Ammon's horn (tissue), 1 donor: ENCODE data around the gene COL27A1.
A peak's percentile ranks its signal among the peaks of the same experiment; 100 is the strongest.

Source experiments
- DNase-seq: peaks from one replicate; pipeline ENCODE4 v3.0.0-alpha.2; 2016; ENCODE audit warnings: low spot score

The COL27A1 gene

GRCh38 chr9:114272739-114273431 lies 117.5 kb downstream of the COL27A1 start:
- no peak for DNase-seq

GRCh38 chr9:114273461-114273881 lies 118.1 kb downstream of the COL27A1 start:
- DNase-seq, result no peak

- no peak for DNase-seq
Measured at GRCh38 chr9:114274217-114274616, 118.9 kb downstream of the COL27A1 start.

DNA sequence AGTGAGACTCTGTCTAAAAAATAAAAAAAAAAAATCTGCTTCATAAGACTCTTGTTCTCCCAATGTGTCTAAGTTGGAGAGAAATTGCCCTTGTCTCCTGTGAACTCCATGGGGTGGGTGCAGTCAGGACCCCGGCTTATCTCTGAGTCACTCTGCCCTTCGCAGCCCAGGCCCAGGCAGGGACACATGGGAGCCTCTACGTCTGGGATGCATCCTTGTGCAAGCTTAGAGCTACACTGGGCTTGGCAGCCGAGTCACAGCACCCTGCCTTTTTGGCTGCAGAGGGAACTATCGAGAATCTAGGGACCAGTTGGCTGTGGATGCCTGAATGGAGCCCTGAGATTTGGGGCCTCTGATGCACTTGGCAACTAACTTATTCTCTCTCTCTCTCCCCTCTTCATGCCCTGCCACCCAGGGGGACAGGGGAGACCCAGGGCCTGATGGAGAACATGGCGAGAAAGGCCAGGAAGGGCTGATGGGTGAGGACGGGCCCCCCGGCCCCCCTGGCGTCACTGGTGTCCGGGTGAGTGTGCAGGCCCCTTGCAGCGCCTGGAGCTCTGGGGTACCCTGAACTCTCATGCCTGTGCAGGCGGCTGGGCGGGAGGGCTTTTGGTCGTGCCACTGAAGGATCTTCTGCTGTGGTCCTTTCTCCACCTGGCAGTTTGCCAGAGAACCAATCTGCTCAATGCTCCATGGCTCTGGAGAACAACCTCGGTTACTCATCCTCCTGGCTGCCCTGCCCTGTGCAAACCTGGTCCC lies 120.1 kb downstream of the COL27A1 start:
- no peak for DNase-seq

DNA sequence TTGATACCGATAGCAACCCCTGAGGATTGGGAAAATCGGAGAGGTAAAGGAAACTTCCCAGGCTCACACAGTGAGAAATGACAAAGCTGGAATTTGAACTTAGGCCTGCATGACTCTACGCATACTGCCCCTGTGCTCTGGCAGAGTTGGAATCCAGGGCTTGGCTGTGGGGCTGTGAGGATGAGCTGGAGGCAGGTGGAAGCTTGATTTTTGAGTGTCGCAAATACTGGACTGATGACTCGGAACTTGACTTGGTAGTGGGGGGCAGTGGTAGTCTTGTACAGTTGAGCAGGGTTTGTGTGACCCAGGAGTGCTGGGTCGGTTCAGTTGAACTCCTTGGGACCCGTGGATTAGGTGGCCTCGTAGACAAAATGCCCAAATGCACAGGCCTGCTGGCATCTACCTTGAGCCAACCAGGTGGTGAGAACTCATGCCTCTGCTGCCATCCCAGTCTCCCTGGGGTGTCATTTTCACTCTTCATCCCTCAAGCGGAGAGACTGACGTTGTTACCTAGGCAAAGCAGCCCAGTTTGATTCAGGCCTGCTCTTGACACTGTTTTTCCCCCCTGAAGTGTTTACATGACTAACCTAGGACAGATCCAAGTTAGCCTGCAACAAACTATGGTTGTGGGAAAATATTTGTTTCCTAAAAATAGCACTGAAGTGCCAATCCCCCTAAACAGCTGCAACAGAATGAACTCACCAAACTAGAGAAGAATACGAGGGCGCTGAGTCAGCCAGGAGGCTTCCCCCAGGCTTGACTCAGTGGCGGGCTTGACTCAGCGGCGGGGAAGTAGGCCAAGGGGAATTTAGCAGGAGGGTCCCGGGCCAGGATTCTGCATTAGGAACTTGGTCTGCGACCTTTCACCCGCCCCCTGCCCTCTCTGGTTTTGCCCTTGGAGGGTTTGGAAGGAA lies 121.8 kb downstream of the COL27A1 start:
- no peak for DNase-seq

DNA sequence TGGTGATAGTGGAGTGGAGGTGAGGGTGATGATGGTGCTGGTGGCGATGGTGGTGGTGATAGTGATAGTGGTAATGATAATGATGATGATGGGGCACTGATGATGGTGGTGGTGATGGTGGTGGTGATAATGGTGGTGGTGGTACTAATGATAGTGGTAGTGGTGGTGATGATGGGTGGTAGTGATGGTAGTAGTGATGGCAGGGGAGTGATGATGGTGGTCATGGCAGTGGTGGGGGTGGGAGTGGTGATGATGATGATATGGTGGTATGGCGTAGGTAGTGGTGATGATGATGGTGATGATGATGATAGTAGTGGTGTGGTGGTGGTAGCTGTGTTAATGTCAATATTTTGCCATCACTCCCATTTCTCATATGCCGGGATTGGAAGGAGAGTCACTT lies 123.0 kb downstream of the COL27A1 start:
- no peak for DNase-seq

- DNase-seq, result no peak
Measured at GRCh38 chr9:114278881-114279570, 123.7 kb downstream of the COL27A1 start.

DNA sequence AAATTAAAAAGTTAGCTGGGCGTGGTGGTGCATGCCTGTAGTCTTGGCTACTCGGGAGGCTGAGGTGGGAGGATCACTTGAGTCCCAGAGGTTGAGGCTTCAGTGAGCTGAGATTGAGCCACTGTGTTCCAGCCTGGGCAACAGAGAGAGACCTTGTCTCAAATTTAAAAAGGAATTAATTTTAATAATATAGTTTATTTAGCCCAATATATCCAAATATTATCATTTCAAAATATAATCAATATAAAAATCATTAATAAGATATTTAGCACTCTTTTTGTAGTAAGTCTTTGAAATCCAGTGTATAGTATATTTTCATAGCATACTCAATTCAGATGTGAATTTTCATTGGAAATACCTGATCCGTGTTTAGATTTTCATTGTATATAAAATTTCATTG lies 124.4 kb downstream of the COL27A1 start:
- no peak for DNase-seq

- DNase-seq, result no peak
Measured at GRCh38 chr9:114280636-114281472, 125.5 kb downstream of the COL27A1 start.

GRCh38 chr9:114281473-114282103 lies 126.3 kb downstream of the COL27A1 start:
- DNase-seq, result no peak

DNA sequence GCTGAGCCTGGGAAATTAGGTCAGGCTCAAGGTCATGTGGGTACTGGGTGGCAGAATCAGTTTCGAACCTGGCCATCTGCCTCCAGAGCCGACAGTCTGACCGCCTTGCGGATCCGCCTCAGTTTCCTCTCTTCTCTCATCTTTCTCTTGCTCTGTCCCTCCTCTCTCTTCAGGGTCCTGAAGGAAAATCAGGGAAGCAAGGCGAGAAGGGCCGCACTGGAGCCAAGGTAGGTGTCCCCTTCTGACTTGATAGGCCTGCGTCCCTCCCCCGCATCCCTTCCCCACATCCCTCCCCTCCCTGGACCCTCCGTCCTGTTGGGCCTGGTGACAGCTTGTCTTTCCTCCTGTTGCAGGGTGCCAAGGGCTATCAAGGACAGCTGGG lies 126.8 kb downstream of the COL27A1 start:
- DNase-seq, result no peak

DNA sequence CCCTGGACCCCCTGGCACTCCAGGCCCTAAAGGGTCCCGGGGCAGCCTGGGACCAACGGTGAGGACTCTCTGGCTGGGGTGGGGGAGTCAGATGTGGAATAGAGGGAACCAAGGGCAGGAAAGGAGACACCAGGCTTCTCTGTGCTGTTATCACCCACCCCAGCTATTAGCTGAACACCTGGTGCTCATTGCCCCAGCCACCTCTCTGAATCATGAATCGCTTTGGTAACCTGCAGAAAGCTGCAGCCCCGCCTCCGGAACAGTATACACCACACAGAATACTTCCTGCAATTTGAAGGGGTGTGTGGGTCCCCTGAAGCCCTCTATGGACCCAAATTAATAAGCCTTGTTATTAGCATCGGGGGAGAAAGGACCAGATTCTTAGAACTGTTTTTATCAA lies 127.2 kb downstream of the COL27A1 start:
- DNase-seq, result no peak

GRCh38 chr9:114282926-114283325 lies 127.6 kb downstream of the COL27A1 start:
- DNase-seq, result peak; percentile 33

GRCh38 chr9:114283551-114284111 lies 128.3 kb downstream of the COL27A1 start:
- no peak for DNase-seq

- DNase-seq, result no peak
Measured at GRCh38 chr9:114284316-114285060, 129.2 kb downstream of the COL27A1 start.

GRCh38 chr9:114285166-114285867 lies 130.0 kb downstream of the COL27A1 start:
- DNase-seq, result no peak

DNA sequence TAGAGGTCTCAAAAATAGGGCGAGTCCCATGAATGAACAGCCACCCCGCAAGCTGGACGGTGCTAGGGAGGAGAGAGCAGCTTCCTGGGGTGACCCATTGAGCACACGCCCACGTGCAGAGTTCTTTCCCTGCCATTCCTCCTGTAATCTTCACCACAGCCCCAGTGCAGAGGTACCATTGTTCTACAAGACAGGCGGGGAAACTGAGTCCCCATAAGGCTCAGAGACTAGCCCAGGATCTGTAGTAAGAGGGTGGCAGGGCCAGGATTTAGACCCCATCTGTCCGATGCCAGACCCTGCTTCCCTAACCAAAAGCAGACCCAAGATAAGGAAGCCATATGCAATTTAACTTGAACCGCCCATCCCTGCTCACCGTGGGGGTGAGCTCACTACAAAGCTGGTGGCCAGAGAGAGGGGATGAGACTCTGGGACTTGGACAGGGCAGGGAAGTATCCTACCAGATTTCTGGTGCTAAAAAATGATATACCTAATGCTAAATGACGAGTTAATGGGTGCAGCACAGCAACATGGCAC lies 130.9 kb downstream of the COL27A1 start:
- DNase-seq, result no peak

GRCh38 chr9:114287001-114287762 lies 131.8 kb downstream of the COL27A1 start:
- DNase-seq, result peak; percentile 37
